ENCODE measurements around the gene STK4.

STK4 gene

GRCh38 chr20:44966030-44966961, at the start of gene STK4:
STK4 (plus strand) TSS chr20:44966512; CDS start chr20:44966569, 57 bp downstream.
- peak within 1 kb of the TSS; percentile 100 for H3K4me3 Mint-ChIP-seq
- DNase-seq (ENCODE audit: low spot score in 2 of 2), result peak; percentile 89 to 94

GRCh38 chr20:44916586-44916985, 49.7 kb upstream of the STK4 start:
- Mint-ChIP-seq H3K36me3 (ENCODE audit: insufficient read depth) (peaks cover 5% of the 10 kb centered on the region), H3K4me3 (no peak overlapping the region), H3K9me3 (no peaks in the 10 kb centered on the region), H3K27ac (ENCODE audit: low read depth) (no peak overlapping the region), H3K4me1 (no peaks in the 10 kb centered on the region), H3K27me3 (no peaks in the 10 kb centered on the region)
- no peak for DNase-seq (ENCODE audit: low spot score in 2 of 2)
- no peak for ATAC-seq (replicated peaks; ENCODE audit: extremely low read depth, poor library complexity, severe bottlenecking)

More at GRCh38 chr20:44966030-44966961, at the start of gene STK4:
- ATAC-seq (replicated peaks; ENCODE audit: extremely low read depth, poor library complexity, severe bottlenecking), result peak; percentile 74
- Mint-ChIP-seq H3K27me3 (no peaks in the 10 kb centered on the region), H3K4me1 (peaks cover 63% of the 10 kb centered on the region), H3K36me3 (ENCODE audit: insufficient read depth) (peaks cover 29% of the 10 kb centered on the region), H3K9me3 (no peaks in the 10 kb centered on the region), H3K27ac (ENCODE audit: low read depth) (peak within 1 kb of the TSS; percentile 98)

- no peak overlapping the region for H3K4me3 Mint-ChIP-seq
- H3K27me3 Mint-ChIP-seq, result no peaks in the 10 kb centered on the region
- no peak for ATAC-seq (replicated peaks; ENCODE audit: extremely low read depth, poor library complexity, severe bottlenecking)
- peaks cover 5% of the 10 kb centered on the region for H3K36me3 Mint-ChIP-seq (ENCODE audit: insufficient read depth)
- no peak overlapping the region for H3K27ac Mint-ChIP-seq (ENCODE audit: low read depth)
- no peak for DNase-seq (ENCODE audit: low spot score in 2 of 2)
- no peaks in the 10 kb centered on the region for H3K4me1 Mint-ChIP-seq
- H3K9me3 Mint-ChIP-seq, result no peaks in the 10 kb centered on the region
Measured at GRCh38 chr20:44917399-44917798, 48.9 kb upstream of the STK4 start.

- H3K27ac Mint-ChIP-seq (ENCODE audit: low read depth), result no peak overlapping the region
- no peak overlapping the region for H3K4me3 Mint-ChIP-seq
- no peaks in the 10 kb centered on the region for H3K27me3 Mint-ChIP-seq
- no peaks in the 10 kb centered on the region for H3K9me3 Mint-ChIP-seq
- no peaks in the 10 kb centered on the region for H3K4me1 Mint-ChIP-seq
- no peak for ATAC-seq (replicated peaks; ENCODE audit: extremely low read depth, poor library complexity, severe bottlenecking)
- DNase-seq (ENCODE audit: low spot score in 2 of 2), result no peak
- peaks cover 5% of the 10 kb centered on the region for H3K36me3 Mint-ChIP-seq (ENCODE audit: insufficient read depth)
Measured at GRCh38 chr20:44918342-44918741, 48.0 kb upstream of the STK4 start.

- no peak overlapping the region for H3K27ac Mint-ChIP-seq (ENCODE audit: low read depth)
- DNase-seq (ENCODE audit: low spot score in 2 of 2) (no peak), ATAC-seq (replicated peaks; ENCODE audit: extremely low read depth, poor library complexity, severe bottlenecking) (no peak)
- H3K4me3 Mint-ChIP-seq, result no peak overlapping the region
- H3K4me1 Mint-ChIP-seq, result no peaks in the 10 kb centered on the region
- H3K36me3 Mint-ChIP-seq (ENCODE audit: insufficient read depth), result peaks cover 5% of the 10 kb centered on the region
- no peaks in the 10 kb centered on the region for H3K27me3 Mint-ChIP-seq
- H3K9me3 Mint-ChIP-seq, result no peaks in the 10 kb centered on the region
Measured at GRCh38 chr20:44918761-44919160, 47.6 kb upstream of the STK4 start.

- Mint-ChIP-seq H3K27me3 (no peaks in the 10 kb centered on the region), H3K27ac (ENCODE audit: low read depth) (no peak overlapping the region), H3K4me1 (no peaks in the 10 kb centered on the region), H3K4me3 (no peak overlapping the region), H3K36me3 (ENCODE audit: insufficient read depth) (peaks cover 5% of the 10 kb centered on the region), H3K9me3 (no peaks in the 10 kb centered on the region)
- ATAC-seq (replicated peaks; ENCODE audit: extremely low read depth, poor library complexity, severe bottlenecking) (no peak), DNase-seq (ENCODE audit: low spot score in 2 of 2) (no peak)
Measured at GRCh38 chr20:44921447-44921846, 44.9 kb upstream of the STK4 start.

GRCh38 chr20:44924541-44924940, 41.8 kb upstream of the STK4 start:
- H3K36me3 Mint-ChIP-seq (ENCODE audit: insufficient read depth), result peaks cover 4% of the 10 kb centered on the region
- H3K4me1 Mint-ChIP-seq, result no peaks in the 10 kb centered on the region
- ATAC-seq (replicated peaks; ENCODE audit: extremely low read depth, poor library complexity, severe bottlenecking), result no peak
- no peak for DNase-seq (ENCODE audit: low spot score in 2 of 2)
- no peak overlapping the region for H3K4me3 Mint-ChIP-seq
- no peaks in the 10 kb centered on the region for H3K9me3 Mint-ChIP-seq
- no peak overlapping the region for H3K27ac Mint-ChIP-seq (ENCODE audit: low read depth)
- no peaks in the 10 kb centered on the region for H3K27me3 Mint-ChIP-seq

- no peaks in the 10 kb centered on the region for H3K9me3 Mint-ChIP-seq
- no peak overlapping the region for H3K27ac Mint-ChIP-seq (ENCODE audit: low read depth)
- H3K4me3 Mint-ChIP-seq, result no peak overlapping the region
- DNase-seq (ENCODE audit: low spot score in 2 of 2), result no peak
- no peak for ATAC-seq (replicated peaks; ENCODE audit: extremely low read depth, poor library complexity, severe bottlenecking)
- H3K36me3 Mint-ChIP-seq (ENCODE audit: insufficient read depth), result peaks cover 2% of the 10 kb centered on the region
- no peaks in the 10 kb centered on the region for H3K4me1 Mint-ChIP-seq
- H3K27me3 Mint-ChIP-seq, result no peaks in the 10 kb centered on the region
Measured at GRCh38 chr20:44928595-44928994, 37.7 kb upstream of the STK4 start.

GRCh38 chr20:44930517-44931168, 35.7 kb upstream of the STK4 start:
- DNase-seq (ENCODE audit: low spot score in 2 of 2) (no peak), ATAC-seq (replicated peaks; ENCODE audit: extremely low read depth, poor library complexity, severe bottlenecking) (no peak)
- Mint-ChIP-seq H3K4me3 (no peak overlapping the region), H3K36me3 (ENCODE audit: insufficient read depth) (peaks cover 2% of the 10 kb centered on the region), H3K4me1 (no peaks in the 10 kb centered on the region), H3K9me3 (no peaks in the 10 kb centered on the region), H3K27me3 (no peaks in the 10 kb centered on the region), H3K27ac (ENCODE audit: low read depth) (no peak overlapping the region)

- Mint-ChIP-seq H3K27ac (ENCODE audit: low read depth) (no peak overlapping the region), H3K27me3 (no peaks in the 10 kb centered on the region), H3K4me3 (no peak overlapping the region), H3K4me1 (no peaks in the 10 kb centered on the region), H3K9me3 (no peaks in the 10 kb centered on the region), H3K36me3 (ENCODE audit: insufficient read depth) (peaks cover 2% of the 10 kb centered on the region)
- DNase-seq (ENCODE audit: low spot score in 2 of 2) (no peak), ATAC-seq (replicated peaks; ENCODE audit: extremely low read depth, poor library complexity, severe bottlenecking) (no peak)
Measured at GRCh38 chr20:44931911-44932310, 34.4 kb upstream of the STK4 start.

GRCh38 chr20:44932916-44933315, 33.4 kb upstream of the STK4 start:
- Mint-ChIP-seq H3K4me3 (no peak overlapping the region), H3K36me3 (ENCODE audit: insufficient read depth) (peaks cover 2% of the 10 kb centered on the region), H3K9me3 (no peaks in the 10 kb centered on the region), H3K27me3 (no peaks in the 10 kb centered on the region), H3K4me1 (no peaks in the 10 kb centered on the region), H3K27ac (ENCODE audit: low read depth) (no peak overlapping the region)
- ATAC-seq (replicated peaks; ENCODE audit: extremely low read depth, poor library complexity, severe bottlenecking) (no peak), DNase-seq (ENCODE audit: low spot score in 2 of 2) (no peak)

- no peaks in the 10 kb centered on the region for H3K9me3 Mint-ChIP-seq
- DNase-seq (ENCODE audit: low spot score in 2 of 2), result no peak
- peaks cover 11% of the 10 kb centered on the region for H3K36me3 Mint-ChIP-seq (ENCODE audit: insufficient read depth)
- ATAC-seq (replicated peaks; ENCODE audit: extremely low read depth, poor library complexity, severe bottlenecking), result no peak
- H3K4me3 Mint-ChIP-seq, result no peak overlapping the region
- H3K27ac Mint-ChIP-seq (ENCODE audit: low read depth), result no peak overlapping the region
- H3K27me3 Mint-ChIP-seq, result no peaks in the 10 kb centered on the region
- no peaks in the 10 kb centered on the region for H3K4me1 Mint-ChIP-seq
Measured at GRCh38 chr20:44936510-44936909, 29.8 kb upstream of the STK4 start.

- ATAC-seq (replicated peaks; ENCODE audit: extremely low read depth, poor library complexity, severe bottlenecking) (no peak), DNase-seq (ENCODE audit: low spot score in 2 of 2) (no peak)
- Mint-ChIP-seq H3K4me3 (no peak overlapping the region), H3K36me3 (ENCODE audit: insufficient read depth) (peaks cover 27% of the 10 kb centered on the region), H3K27ac (ENCODE audit: low read depth) (no peak overlapping the region), H3K27me3 (no peaks in the 10 kb centered on the region), H3K4me1 (no peaks in the 10 kb centered on the region), H3K9me3 (no peaks in the 10 kb centered on the region)
Measured at GRCh38 chr20:44938637-44939036, 27.7 kb upstream of the STK4 start.
